HepG2 (cell line): ENCODE data around the gene MXRA8. TPM values are rescaled to one million over a fixed set of nuclear protein-coding genes. Genes with fewer than 3 reads are reported as not detected.

Source experiments
- ATF7-NPFF ChIP-seq: sonication (generic); formaldehyde crosslinking; IDR thresholded peaks from 2 replicates; pipeline ENCODE4 v1.8.1; 2023; ENCODE audit warnings: mild to moderate bottlenecking, low read depth, missing genetic modification reagents, moderate library complexity
- CENPT ChIP-seq: sonication (generic); formaldehyde crosslinking; IDR thresholded peaks from 2 replicates; pipeline ENCODE4 v1.8.0; 2022; ENCODE audit warnings: low read depth, mild to moderate bottlenecking, moderate library complexity, missing genetic modification reagents
- EEA1 ChIP-seq: sonication (generic); formaldehyde crosslinking; IDR thresholded peaks from 2 replicates; pipeline ENCODE4 v1.5.1; 2020; ENCODE audit warnings: mild to moderate bottlenecking, missing genetic modification reagents, borderline replicate concordance
- FOXJ3 ChIP-seq: sonication (generic); formaldehyde crosslinking; IDR thresholded peaks from 2 replicates; pipeline ENCODE4 v1.4.0; 2020; ENCODE audit warnings: missing genetic modification reagents, mild to moderate bottlenecking, borderline replicate concordance
- FOXK2 ChIP-seq: fragments of 450-650 bp; IDR thresholded peaks from 2 replicates; pipeline ENCODE4 v1.6.1; 2016
- HDAC6 ChIP-seq: fragments of 200-600 bp; sonication (generic); IDR thresholded peaks from 2 replicates; pipeline ENCODE4 v1.7.0; 2017; ENCODE audit warnings: mild to moderate bottlenecking, antibody characterized with exemption, low read length, low read depth
- KMT2B ChIP-seq: IDR thresholded peaks from 2 replicates; pipeline ENCODE4 v1.6.1; 2016; ENCODE audit warnings: missing genetic modification reagents, missing compliant biosample characterization
- MAFF ChIP-seq: IDR thresholded peaks from 2 replicates; pipeline ENCODE4 v1.6.1; 2011; ENCODE audit warnings: low read depth, low read length, improper control_type of control experiment
- NR3C1 ChIP-seq: sonication (generic); formaldehyde crosslinking; IDR thresholded peaks from 2 replicates; pipeline ENCODE4 v1.4.0; 2020; ENCODE audit warnings: missing genetic modification reagents
- RARA ChIP-seq: IDR thresholded peaks from 2 replicates; pipeline ENCODE4 v1.6.1; 2016; ENCODE audit warnings: missing genetic modification reagents, missing compliant biosample characterization
- RXRB ChIP-seq: IDR thresholded peaks from 2 replicates; pipeline ENCODE4 v1.6.1; 2016; ENCODE audit warnings: borderline replicate concordance, missing genetic modification reagents, missing compliant biosample characterization
- SIX4 ChIP-seq: sonication (generic); formaldehyde crosslinking; IDR thresholded peaks from 2 replicates; pipeline ENCODE4 v1.4.0; 2020; ENCODE audit warnings: missing genetic modification reagents
- SNAPC2 ChIP-seq: sonication (generic); formaldehyde crosslinking; IDR thresholded peaks from 2 replicates; pipeline ENCODE4 v1.8.1; 2022; ENCODE audit warnings: mild to moderate bottlenecking, missing genetic modification reagents
- ZNF160 ChIP-seq: sonication (generic); formaldehyde crosslinking; IDR thresholded peaks from 2 replicates; pipeline ENCODE4 v1.8.0; 2022; ENCODE audit warnings: mild to moderate bottlenecking, inconsistent platforms, missing genetic modification reagents
- ZNF225 ChIP-seq: sonication (generic); formaldehyde crosslinking; IDR thresholded peaks from 2 replicates; pipeline ENCODE4 v1.4.0; 2020; ENCODE audit warnings: mild to moderate bottlenecking, missing genetic modification reagents
- polyA plus RNA-seq, 8 experiments: library from polyadenylated mRNA; depleted of rRNA in 3 of 8; stranded (reverse) in 7 of 8; unstranded in 1 of 8; fragments of >200 nt; fragmentation: Illumina TruSeq in 4 of 8; extraction: Trizol in 4 of 8; gene quantifications; 2 replicates each; pipeline versions ENCODE4 v1.2.1 to v1.2.3, GENCODE V29; 2011 to 2016; ENCODE audit warnings: low read depth in 4 of 8, missing spikeins in 1 of 8, mixed read lengths in 1 of 8; ENCODE audit not compliant: insufficient read depth in 1 of 8
- total RNA-seq, 5 experiments: library from RNA; depleted of rRNA; stranded (reverse); fragments of >200 nt; fragmentation: Illumina TruSeq; extraction: Trizol; gene quantifications; 2 replicates each; pipeline ENCODE4 v1.2.3, GENCODE V29; 2016; ENCODE audit warnings: low read depth in 1 of 5
- TF ChIP-seq, protein P1 (sequence below): sonication (generic); formaldehyde crosslinking; IDR thresholded peaks from 2 replicates; pipeline ENCODE4; 2020; ENCODE audit warnings: missing genetic modification reagents, mild to moderate bottlenecking, borderline replicate concordance
- TF ChIP-seq, protein P2 (sequence below): sonication (generic); formaldehyde crosslinking; IDR thresholded peaks from 2 replicates; pipeline ENCODE4 v1.5.0; 2020; ENCODE audit warnings: missing genetic modification reagents, mild to moderate bottlenecking, borderline replicate concordance
- TF ChIP-seq, protein P3 (sequence below): sonication (generic); formaldehyde crosslinking; IDR thresholded peaks from 2 replicates; pipeline ENCODE4 v1.8.1; 2023; ENCODE audit warnings: missing genetic modification reagents, inconsistent platforms, borderline replicate concordance
- TF ChIP-seq, protein P4 (sequence below): sonication (generic); formaldehyde crosslinking; IDR thresholded peaks from 2 replicates; pipeline ENCODE4 v1.8.1; 2023; ENCODE audit warnings: mild to moderate bottlenecking, moderate library complexity, missing genetic modification reagents
- TF ChIP-seq, protein P5 (sequence below): sonication (generic); formaldehyde crosslinking; IDR thresholded peaks from 2 replicates; pipeline ENCODE4 v1.4.0; 2020; ENCODE audit warnings: missing genetic modification reagents

MXRA8 gene
- total and polyA plus RNA-seq, 2 of the 13 experiments (the other 11 are each of a cell fraction or from before 2014, with no cell fraction given) = 19.8 to 44.8 TPM

DNA sequence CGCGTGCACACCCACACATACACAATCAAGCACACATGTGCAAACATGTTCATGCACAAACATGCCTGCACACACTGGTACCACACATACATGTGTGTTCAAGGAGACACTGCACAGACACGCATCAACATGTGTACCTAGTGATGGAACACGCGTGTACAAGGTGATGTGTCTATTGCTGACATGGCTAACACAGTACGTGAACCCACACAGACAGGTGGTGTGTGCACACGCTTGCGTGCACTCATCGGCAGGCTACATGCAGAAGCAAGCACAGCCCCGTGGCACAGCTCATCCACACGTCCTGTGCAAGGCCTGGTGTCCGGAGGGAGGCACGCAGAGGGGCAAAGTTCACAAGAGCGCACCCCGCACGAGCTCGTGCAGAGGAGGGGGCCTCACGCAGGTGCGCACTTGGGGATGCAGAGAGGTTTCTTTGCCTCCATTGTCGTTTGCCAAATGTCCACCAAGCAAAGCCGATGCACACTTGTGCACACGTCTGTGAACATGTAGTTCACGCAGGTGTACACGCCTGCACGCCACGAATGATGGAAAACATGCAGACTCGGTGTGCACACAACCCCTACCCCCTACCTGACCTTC, 51.6 kb downstream of the MXRA8 start (continued):
- TF ChIP-seq RXRB (CRISPR knock-in tag) = no peak
- 0 out of 2 replicates have a peak, but pooled peaks have one; percentile 37 for TF ChIP-seq CENPT (CRISPR knock-in tag)
- TF ChIP-seq, protein P1, sequence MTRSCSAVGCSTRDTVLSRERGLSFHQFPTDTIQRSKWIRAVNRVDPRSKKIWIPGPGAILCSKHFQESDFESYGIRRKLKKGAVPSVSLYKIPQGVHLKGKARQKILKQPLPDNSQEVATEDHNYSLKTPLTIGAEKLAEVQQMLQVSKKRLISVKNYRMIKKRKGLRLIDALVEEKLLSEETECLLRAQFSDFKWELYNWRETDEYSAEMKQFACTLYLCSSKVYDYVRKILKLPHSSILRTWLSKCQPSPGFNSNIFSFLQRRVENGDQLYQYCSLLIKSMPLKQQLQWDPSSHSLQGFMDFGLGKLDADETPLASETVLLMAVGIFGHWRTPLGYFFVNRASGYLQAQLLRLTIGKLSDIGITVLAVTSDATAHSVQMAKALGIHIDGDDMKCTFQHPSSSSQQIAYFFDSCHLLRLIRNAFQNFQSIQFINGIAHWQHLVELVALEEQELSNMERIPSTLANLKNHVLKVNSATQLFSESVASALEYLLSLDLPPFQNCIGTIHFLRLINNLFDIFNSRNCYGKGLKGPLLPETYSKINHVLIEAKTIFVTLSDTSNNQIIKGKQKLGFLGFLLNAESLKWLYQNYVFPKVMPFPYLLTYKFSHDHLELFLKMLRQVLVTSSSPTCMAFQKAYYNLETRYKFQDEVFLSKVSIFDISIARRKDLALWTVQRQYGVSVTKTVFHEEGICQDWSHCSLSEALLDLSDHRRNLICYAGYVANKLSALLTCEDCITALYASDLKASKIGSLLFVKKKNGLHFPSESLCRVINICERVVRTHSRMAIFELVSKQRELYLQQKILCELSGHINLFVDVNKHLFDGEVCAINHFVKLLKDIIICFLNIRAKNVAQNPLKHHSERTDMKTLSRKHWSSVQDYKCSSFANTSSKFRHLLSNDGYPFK (CRISPR knock-in tag) = no peak
- TF ChIP-seq, protein P2, sequence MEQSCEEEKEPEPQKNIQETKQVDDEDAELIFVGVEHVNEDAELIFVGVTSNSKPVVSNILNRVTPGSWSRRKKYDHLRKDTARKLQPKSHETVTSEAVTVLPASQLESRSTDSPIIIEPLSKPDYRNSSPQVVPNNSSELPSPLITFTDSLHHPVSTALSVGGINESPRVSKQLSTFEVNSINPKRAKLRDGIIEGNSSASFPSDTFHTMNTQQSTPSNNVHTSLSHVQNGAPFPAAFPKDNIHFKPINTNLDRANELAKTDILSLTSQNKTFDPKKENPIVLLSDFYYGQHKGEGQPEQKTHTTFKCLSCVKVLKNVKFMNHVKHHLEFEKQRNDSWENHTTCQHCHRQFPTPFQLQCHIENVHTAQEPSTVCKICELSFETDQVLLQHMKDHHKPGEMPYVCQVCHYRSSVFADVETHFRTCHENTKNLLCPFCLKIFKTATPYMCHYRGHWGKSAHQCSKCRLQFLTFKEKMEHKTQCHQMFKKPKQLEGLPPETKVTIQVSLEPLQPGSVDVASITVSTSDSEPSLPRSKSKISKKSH (CRISPR knock-in tag) = no peak
- TF ChIP-seq HDAC6 = no peak
- TF ChIP-seq ATF7-NPFF (CRISPR knock-in tag) = no peak
- no peak for TF ChIP-seq ZNF225 (CRISPR knock-in tag)
- TF ChIP-seq, protein P3, sequence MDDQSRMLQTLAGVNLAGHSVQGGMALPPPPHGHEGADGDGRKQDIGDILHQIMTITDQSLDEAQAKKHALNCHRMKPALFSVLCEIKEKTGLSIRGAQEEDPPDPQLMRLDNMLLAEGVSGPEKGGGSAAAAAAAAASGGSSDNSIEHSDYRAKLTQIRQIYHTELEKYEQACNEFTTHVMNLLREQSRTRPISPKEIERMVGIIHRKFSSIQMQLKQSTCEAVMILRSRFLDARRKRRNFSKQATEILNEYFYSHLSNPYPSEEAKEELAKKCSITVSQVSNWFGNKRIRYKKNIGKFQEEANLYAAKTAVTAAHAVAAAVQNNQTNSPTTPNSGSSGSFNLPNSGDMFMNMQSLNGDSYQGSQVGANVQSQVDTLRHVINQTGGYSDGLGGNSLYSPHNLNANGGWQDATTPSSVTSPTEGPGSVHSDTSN (CRISPR knock-in tag) = no peak
- TF ChIP-seq, protein P4, sequence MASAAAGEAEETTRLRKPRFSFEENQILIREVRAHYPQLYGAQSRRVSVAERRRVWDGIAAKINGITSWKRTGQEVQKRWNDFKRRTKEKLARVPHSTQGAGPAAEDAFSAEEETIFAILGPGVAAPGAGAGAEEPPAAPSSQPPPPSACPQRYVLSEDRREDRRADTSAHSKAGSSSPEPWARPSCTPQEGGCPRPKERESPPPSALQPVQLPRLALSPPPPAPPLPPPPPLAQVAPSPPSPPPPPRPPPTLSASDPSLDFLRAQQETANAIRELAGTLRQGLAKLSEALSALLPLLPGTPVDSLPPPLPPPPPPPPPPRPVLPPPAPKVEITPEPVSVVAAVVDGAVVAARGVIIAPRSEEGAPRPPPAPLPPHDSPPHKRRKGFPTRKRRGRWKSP (CRISPR knock-in tag) = no peak
- no peak for TF ChIP-seq FOXK2
- TF ChIP-seq, protein P5, sequence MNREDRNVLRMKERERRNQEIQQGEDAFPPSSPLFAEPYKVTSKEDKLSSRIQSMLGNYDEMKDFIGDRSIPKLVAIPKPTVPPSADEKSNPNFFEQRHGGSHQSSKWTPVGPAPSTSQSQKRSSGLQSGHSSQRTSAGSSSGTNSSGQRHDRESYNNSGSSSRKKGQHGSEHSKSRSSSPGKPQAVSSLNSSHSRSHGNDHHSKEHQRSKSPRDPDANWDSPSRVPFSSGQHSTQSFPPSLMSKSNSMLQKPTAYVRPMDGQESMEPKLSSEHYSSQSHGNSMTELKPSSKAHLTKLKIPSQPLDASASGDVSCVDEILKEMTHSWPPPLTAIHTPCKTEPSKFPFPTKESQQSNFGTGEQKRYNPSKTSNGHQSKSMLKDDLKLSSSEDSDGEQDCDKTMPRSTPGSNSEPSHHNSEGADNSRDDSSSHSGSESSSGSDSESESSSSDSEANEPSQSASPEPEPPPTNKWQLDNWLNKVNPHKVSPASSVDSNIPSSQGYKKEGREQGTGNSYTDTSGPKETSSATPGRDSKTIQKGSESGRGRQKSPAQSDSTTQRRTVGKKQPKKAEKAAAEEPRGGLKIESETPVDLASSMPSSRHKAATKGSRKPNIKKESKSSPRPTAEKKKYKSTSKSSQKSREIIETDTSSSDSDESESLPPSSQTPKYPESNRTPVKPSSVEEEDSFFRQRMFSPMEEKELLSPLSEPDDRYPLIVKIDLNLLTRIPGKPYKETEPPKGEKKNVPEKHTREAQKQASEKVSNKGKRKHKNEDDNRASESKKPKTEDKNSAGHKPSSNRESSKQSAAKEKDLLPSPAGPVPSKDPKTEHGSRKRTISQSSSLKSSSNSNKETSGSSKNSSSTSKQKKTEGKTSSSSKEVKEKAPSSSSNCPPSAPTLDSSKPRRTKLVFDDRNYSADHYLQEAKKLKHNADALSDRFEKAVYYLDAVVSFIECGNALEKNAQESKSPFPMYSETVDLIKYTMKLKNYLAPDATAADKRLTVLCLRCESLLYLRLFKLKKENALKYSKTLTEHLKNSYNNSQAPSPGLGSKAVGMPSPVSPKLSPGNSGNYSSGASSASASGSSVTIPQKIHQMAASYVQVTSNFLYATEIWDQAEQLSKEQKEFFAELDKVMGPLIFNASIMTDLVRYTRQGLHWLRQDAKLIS = no peak; the same call in 1 of the 2 replicates
- TF ChIP-seq MAFF = no peak
- TF ChIP-seq SIX4 = no peak
- no peak for TF ChIP-seq NR3C1
- no peak for TF ChIP-seq KMT2B (CRISPR knock-in tag)
- no peak for TF ChIP-seq FOXJ3 (CRISPR knock-in tag)
- TF ChIP-seq RARA (CRISPR knock-in tag) = peak; percentile 49; the same call in 1 of the 2 replicates
- no peak for TF ChIP-seq ZNF160 (CRISPR knock-in tag)
- no peak for TF ChIP-seq EEA1 (CRISPR knock-in tag)
- no peak for TF ChIP-seq SNAPC2 (CRISPR knock-in tag)
